NCI-H460 (cell line): ENCODE results near the gene TAT. TPM values are rescaled to one million over a fixed set of nuclear protein-coding genes. Genes with fewer than 3 reads are reported as not detected.
"Not testable (repeated sequence)": the region's sequence is repeated elsewhere in the genome, so short reads cannot be mapped to it uniquely, and the experiment has no call there.

ENCODE experiments used
- DNase-seq: peaks from one replicate; pipeline ENCODE4 v3.0.0-alpha.2; 2016; ENCODE audit warnings: low read depth; ENCODE audit errors: extremely low read depth
- polyA plus RNA-seq: library from polyadenylated mRNA; depleted of rRNA; stranded (reverse); fragments of >200 nt; gene quantifications from 2 replicates; pipeline ENCODE4 v1.2.3, GENCODE V29; 2014; cell fraction: nucleus; rRNA removed
- total RNA-seq: library from RNA; depleted of rRNA; stranded (reverse); fragments of >200 nt; shearing (Covaris generic); gene quantifications from 2 replicates; pipeline ENCODE4 v1.2.3, GENCODE V29; 2014; rRNA removed

Gene TAT
- total RNA-seq = 0.02 TPM in 1 of 2 replicates, not detected in the other
- polyA plus RNA-seq = 0.32 TPM in 1 of 2 replicates, not detected in the other

- no peak for DNase-seq
These were observed at the start of gene TAT for GRCh38 chr16:71576971-71577370. Gene TAT (minus strand): TSS chr16:71577092. CDS start chr16:71576415, 677 bp downstream.

DNA sequence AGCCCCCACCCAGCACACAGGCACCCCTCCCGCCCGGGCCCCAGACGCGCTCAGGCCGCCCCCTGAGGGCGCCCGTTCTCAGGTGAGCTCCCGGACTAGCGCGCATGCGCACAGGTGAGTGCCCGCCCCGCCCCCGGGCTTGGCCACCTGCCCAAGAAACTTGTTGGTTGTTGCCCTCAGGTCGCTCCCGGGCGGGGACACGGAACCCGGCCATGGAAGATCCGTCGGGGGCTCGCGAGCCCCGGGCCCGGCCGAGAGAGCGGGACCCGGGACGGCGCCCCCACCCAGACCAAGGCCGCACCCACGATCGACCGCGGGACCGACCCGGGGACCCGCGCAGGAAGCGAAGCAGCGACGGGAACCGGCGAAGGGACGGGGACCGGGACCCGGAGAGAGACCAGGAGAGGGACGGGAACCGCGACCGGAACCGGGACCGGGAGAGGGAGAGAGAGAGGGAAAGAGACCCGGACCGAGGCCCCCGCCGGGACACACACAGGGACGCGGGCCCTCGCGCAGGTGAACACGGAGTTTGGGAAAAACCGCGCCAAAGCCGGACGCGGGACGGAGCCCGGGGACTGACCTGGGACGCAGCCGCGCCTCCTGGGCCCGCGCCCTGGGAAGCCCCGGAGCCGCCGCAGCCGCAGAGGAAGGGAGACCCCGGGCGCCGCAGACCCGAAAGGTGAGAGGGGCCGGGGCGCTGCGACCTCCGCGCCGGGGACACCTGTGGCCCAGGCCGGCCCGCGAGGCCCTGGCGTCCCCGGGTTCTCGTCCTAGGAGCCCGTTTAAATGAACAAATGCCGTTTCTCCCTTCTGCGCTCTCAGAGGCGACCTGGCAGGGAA, 49.3 kb upstream of the TAT start, which contains the start of gene MARVELD3:
TSS of gene MARVELD3 (plus strand) at position 167 of the 840 bp plus-strand sequence. CDS start at position 213, 46 bp downstream.
- DNase-seq = no peak

- no peak for DNase-seq
These were observed 48.4 kb upstream of the TAT start for GRCh38 chr16:71625113-71625850.

DNA sequence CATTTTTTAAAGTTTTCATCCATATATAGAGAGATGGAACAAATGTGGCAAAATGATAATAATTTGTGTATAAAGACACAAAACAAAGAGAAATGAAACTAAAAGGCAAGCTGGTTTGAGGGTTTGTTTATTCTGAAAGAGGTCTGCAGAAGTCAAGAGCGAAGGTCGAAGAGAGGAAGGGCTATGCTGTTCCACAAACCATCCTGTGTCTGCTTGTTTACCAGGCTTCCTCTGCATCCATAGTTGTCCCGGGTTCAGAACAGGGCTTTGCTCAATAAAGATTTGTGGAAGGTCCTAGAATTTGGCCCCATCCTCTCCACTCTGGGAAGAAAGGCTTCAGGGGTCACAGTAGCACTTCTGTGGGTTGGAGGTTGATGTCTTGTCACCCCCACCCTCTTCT, 46.7 kb upstream of the TAT start:
- no peak for DNase-seq

GRCh38 chr16:71622088-71622487, 45.2 kb upstream of the TAT start:
- DNase-seq = no peak

DNA sequence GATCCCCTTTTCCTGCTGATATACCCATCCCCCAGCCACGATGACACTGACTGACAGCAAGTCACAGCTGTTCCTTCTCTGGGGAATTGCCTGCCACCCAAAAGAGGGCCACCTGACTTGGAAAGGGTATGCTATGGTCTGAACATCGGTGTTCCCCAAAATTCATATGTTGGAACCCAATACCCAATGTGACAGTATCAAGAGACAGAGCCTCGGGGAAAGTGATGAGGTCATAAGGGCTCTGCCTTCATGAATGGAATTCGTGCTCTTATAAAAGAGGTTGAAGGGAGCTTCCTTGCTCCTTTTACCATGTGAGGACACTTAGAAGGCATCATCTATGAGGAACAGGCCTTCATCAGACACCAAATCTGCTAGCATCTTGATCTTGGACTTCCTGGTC, 41.5 kb upstream of the TAT start:
- DNase-seq = no peak

DNA sequence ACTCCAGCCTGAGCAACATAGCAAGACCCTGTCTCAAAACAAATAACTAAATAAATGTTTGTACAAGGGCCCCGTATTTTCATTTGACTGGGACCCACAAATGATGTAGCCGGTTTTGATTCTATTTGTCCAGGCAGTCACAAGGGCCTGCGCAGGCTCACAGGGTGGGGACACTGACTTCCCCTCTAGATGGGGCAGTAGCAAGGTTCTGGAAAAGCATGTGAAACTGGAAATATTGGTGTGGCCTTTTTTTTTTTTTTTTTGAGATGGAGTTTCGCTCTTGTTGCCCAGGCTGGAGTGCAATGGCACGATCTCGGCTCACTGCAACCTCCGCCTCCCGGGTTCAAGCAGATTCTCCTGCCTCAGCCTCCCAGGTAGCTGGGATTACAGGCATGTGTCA, 38.1 kb upstream of the TAT start:
- DNase-seq = not testable (repeated sequence)

DNA sequence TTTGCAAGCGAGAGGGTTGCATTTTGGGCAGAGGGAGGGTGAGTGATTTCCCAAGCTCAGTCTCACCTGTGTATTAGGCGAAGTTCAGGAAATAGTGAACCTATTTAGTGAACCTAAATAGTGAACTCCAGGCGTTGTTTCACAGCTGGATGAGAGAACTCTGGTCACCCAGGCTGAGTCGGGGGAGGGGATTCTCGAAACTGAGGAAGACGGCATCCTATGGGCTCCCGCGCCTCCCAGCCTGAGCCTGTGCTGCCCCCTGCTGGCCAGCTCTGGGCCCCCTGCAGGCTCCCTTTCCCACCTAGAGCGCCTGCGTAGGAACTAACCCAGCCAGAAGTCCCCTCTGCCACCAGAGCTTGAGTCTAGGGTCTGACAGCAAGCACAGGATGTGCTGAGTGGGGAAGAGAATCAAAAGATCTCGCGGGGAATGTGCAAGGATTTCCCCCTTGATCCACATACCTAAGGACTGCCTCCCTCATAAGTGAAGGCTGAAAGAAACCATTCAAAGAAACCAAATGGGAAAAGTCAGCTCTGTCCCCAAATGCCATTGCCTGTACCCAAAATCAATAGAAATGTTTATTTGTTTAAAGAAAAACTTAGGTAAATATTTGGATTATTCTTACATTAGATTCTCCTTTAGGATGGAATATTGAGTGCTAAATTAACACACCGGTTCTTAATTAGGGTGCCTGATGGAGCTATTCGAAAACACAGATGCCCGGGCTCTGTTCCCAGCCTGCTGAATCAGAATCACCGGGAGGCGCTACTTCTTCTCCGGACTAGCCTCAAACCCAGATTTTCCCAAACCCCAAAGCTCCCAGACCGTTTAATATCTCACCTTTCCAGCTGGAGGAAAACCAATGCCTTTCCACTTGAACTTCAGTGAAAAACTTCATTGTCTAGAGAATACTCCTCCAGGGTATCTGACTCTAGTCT, 34.3 kb upstream of the TAT start:
- peak; percentile 33 for DNase-seq

DNA sequence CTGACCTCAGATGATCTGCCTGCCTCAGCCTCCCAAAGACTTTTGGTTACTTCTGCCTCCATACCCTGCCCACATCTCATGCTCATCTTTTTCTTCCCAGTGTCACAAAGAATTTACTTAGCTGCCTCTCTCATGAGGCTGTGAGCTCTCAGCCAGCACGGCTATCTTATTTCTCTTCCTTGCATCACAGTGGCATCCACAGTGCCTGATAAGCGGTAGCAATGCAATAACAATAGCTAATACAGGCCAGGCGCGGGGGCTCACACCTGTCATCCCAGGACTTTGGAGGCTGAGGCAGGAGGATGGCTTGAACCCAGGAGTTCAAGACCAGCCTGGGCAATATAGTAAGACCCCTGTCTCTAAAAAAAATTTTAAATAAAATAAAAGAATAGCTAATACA, 33.6 kb upstream of the TAT start:
- no peak for DNase-seq

- no peak for DNase-seq
These were observed 32.2 kb upstream of the TAT start for GRCh38 chr16:71609066-71609465.

- DNase-seq = no peak
These were observed 23.9 kb upstream of the TAT start for GRCh38 chr16:71600822-71601221.

DNA sequence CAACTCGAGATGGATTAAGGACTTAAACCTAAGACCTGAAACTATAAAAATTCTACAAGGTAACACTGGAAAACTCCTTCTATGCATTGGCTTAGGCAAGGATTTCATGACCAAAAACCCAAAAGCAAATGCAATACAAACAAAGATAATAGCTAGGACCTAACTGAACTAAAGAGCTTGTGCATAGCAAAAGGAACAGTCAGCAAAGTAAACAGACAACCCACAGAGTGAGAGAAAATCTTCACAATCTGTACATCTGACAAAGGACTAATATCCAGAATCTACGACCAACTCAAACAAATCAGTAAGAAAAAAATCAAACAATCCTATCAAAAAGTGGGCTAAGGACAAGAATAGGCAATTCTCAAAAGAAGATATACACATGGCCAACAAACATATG, 21.5 kb upstream of the TAT start:
- DNase-seq = not testable (repeated sequence)

DNA sequence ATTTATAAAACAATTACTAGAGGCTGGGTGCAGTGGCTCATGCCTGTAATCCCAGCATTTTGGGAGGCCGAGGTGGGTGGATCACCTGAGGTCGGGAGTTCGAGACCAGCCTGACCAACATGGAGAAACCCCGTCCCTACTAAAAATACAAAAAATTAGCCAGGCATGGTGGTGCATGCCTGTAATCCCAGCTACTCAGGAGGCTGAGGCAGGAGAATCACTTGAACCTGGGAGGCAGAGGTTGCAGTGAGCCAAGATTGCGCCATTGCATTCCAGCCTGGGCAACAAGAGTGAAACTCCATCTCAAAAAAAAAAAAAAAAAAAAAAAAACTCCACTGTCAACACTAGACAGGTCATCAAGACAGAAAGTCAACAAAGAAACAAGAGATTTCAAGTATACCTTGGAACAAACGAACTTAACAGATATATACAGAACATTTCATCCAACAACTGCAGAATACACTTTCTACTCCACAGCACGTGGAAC, 18.5 kb upstream of the TAT start:
- DNase-seq = not testable (repeated sequence)

GRCh38 chr16:71594000-71594646, 17.2 kb upstream of the TAT start:
- no peak for DNase-seq

DNA sequence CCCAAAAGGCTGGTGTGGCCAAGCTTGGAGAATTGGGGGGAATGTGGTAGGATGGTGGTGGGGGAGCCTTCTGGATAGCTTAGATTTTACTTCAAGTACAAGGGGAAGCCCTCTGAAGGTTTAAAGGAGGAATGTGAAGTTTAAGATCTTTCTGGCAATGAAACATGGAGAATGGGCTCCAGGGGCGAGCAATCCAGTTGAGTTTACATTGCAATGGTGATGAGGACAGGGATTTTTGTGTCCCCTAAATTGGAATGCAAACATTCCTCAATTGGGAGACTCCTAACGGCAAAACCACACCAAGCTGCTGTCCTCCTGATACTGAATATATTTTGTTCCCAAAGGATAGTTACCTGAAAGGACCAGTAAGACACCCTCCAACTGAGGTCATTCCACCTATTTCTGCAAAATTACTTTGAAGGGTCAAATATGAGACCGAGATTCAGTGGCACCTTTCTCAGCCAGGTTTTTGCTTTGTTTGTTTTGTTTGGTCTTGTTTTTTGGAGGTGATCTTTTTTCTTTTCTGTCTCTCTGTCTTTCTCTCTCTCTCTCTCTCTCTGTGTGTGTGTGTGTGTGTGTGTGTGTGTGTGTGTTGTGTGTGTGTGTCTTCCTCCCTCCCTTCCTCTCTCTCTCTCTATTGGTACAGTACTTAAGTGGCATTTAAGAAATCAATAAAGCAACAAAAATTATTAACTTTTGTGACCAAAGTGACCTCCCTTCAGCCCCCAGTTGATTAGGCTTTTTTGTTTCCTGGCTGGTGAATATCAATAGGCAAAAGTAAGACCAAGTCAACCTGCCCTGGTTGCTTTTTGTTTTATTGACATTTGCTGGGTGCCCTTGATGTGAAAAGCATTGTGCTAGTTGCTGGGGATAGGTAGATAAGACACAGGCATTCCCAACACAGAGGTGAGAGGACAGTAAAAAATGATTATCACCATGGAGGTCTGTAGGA, 16.4 kb upstream of the TAT start:
- DNase-seq = no peak

- DNase-seq = no peak
These were observed 15.0 kb upstream of the TAT start for GRCh38 chr16:71591917-71592316.

- no peak for DNase-seq
These were observed 13.7 kb upstream of the TAT start for GRCh38 chr16:71590584-71590983.

DNA sequence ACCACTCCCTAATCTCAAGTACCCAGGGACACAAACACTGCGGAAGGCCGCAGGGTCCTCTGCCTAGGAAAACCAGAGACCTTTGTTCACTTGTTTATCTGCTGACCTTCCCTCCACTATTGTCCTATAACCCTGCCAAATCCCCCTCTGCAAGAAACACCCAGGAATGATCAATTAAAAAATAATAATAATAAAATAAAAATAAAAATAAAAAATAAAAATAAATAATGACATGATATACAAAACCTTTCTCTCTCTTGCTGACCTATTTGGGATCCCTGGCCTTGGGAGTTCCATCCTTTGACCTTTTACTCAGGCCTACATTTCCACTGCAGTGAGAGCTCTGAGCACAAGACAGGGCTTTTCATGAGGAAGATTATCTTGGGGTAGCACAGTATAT, 13.2 kb upstream of the TAT start:
- DNase-seq = not testable (repeated sequence)

DNA sequence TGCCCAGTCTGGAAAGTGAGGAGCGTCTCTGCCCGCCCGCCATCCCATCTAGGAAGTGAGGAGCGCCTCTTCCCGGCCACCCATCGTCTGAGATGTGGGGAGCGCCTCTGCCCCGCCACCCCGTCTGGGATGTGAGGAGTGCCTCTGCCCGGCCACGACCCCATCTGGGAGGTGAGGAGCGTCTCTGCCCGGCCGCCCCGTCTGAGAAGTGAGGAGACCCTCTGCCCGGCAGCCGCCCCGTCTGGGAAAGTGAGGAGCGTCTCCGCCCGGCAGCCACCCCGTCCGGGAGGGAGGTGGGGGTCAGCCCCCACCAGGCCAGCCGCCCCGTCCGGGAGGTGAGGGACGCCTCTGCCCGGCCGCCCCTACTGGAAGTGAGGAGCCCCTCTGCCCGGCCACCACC, 12.4 kb upstream of the TAT start:
- not testable (repeated sequence) for DNase-seq
